Lower leg skin (tissue), 3 donors: ENCODE measurements around the gene PXDN.

Source experiments
- CTCF ChIP-seq, 3 donors: fragments of 450-650 bp; IDR thresholded peaks; one replicate each; pipeline ENCODE4 v1.5.1; 2016; ENCODE audit warnings: antibody characterized with exemption in 3 of 3, mild to moderate bottlenecking in 3 of 3, moderate library complexity in 2 of 3
- POLR2A ChIP-seq, 2 donors: fragments of 450-650 bp; IDR thresholded peaks; one replicate each; pipeline ENCODE4 v1.6.1; 2016 to 2017; ENCODE audit warnings: antibody characterized with exemption in 2 of 2, mild to moderate bottlenecking in 1 of 2, moderate library complexity in 1 of 2

- TF ChIP-seq CTCF (IDR thresholded peaks at IDR 0.05), result no peak
- TF ChIP-seq POLR2A (IDR thresholded peaks at IDR 0.05), result no peak
These were observed 7.3 kb downstream of the PXDN start for GRCh38 chr2:1736997-1737480.
